GM12878 (cell line): ENCODE measurements around the gene KRTAP5-7. TPM values are rescaled to one million over a fixed set of nuclear protein-coding genes. Genes with fewer than 3 reads are reported as not detected.

Experiments used
- ATAC-seq: fragments of 200-7000 bp; cut with Tn5 transposase; 3 replicates; pipeline ENCODE4 v1.9.1; 2020; ENCODE audit warnings: mild to moderate bottlenecking, moderate library complexity
- BruUV-seq: library from RNA; stranded (reverse); fragments of 400-500 nt; replicated peaks from 2 replicates; lab custom pipeline; 2021; lab: Mats Ljungman, UMichigan
- CTCF ChIA-PET: fragments of 300-600 bp; sonication (Branson Sonifier 250); formaldehyde crosslinking; extraction: SDS; loops from one replicate; lab custom pipeline; 2021; ENCODE audit warnings: inconsistent platforms; lab: Yijun Ruan, JAX
- POLR2A ChIA-PET: fragments of 350-600 bp; formaldehyde crosslinking; extraction: SDS; loops from one replicate; lab custom pipeline; 2021; ENCODE audit warnings: inconsistent platforms; lab: Charles Lee
- RAD21 ChIA-PET: fragments of 300-600 bp; sonication (Branson Sonifier 250); formaldehyde crosslinking; loops from one replicate; lab custom pipeline; 2023; ENCODE audit warnings: antibody characterized with exemption; ENCODE audit not compliant: unreplicated experiment; lab: Charles Lee
- SMC1A ChIA-PET: fragments of 300-600 bp; sonication (Branson Sonifier 250); formaldehyde crosslinking; loops from one replicate; lab custom pipeline; 2023; ENCODE audit not compliant: unreplicated experiment, uncharacterized antibody; lab: Charles Lee
- DNase-seq: peaks from one replicate; pipeline ENCODE4 v3.0.0-alpha.2; 2011; ENCODE audit warnings: low read depth, low spot score
- FAIRE-seq: peaks from 3 replicates; lab custom pipeline; 2011; peaks lifted over from hg19 to GRCh38; lab: Jason Lieb, UNC
- H2AFZ ChIP-seq: 2 replicates; pipeline ENCODE4 v1.6.0; 2011; ENCODE audit warnings: low read depth, low read length, control low read depth; ENCODE audit not compliant: control insufficient read depth
- H3K27ac ChIP-seq: 2 replicates; pipeline ENCODE4 v1.5.1; 2011; ENCODE audit warnings: control low read depth; ENCODE audit not compliant: control insufficient read depth, insufficient read depth
- H3K27me3 ChIP-seq, 2 experiments: replicated peaks in 1 of 2; 2 replicates each; pipeline versions ENCODE4 v1.6.0 to v1.6.1; 2011; ENCODE audit warnings: low read length in 1 of 2; ENCODE audit not compliant: control insufficient read depth in 2 of 2, insufficient read depth in 2 of 2
- H3K36me3 ChIP-seq, 2 experiments: 2 replicates each; pipeline ENCODE4 v1.5.1; 2011; ENCODE audit warnings: low read length in 1 of 2; ENCODE audit not compliant: control insufficient read depth in 2 of 2, insufficient read depth in 2 of 2
- H3K4me1 ChIP-seq: 2 replicates; pipeline ENCODE4 v1.6.1; 2011; ENCODE audit warnings: mild to moderate bottlenecking, low read length, moderate library complexity, mixed read lengths; ENCODE audit not compliant: control insufficient read depth, insufficient read depth
- H3K4me2 ChIP-seq: 2 replicates; pipeline ENCODE4 v1.6.0; 2011; ENCODE audit warnings: control low read depth; ENCODE audit not compliant: control insufficient read depth, insufficient read depth
- H3K4me3 ChIP-seq: fragments of 200-600 bp; sonication (generic); 2 replicates; pipeline ENCODE4 v1.5.1; 2016
- H3K79me2 ChIP-seq: 2 replicates; pipeline ENCODE4 v1.6.0; 2011; ENCODE audit warnings: low read length; ENCODE audit not compliant: control insufficient read depth, insufficient read depth
- H3K9ac ChIP-seq: 2 replicates; pipeline ENCODE4 v1.8.0; 2011; ENCODE audit warnings: low read length, control low read depth, mixed read lengths; ENCODE audit not compliant: control insufficient read depth, insufficient read depth
- H3K9me3 ChIP-seq: replicated peaks from 3 replicates; pipeline ENCODE4 v1.5.1; 2011; ENCODE audit warnings: mild to moderate bottlenecking, low read length; ENCODE audit not compliant: control insufficient read depth, insufficient read depth
- H4K20me1 ChIP-seq: 2 replicates; pipeline ENCODE4 v1.6.0; 2011; ENCODE audit not compliant: control insufficient read depth, insufficient read depth
- EED ChIP-seq: sonication (generic); IDR thresholded peaks from 2 replicates; pipeline ENCODE4 v1.6.1; 2016; ENCODE audit warnings: antibody characterized with exemption, low read depth
- GATAD2B ChIP-seq: fragments of 450-650 bp; conservative IDR thresholded peaks from 2 replicates; pipeline ENCODE4 v1.6.1; 2017; ENCODE audit warnings: low read depth, mild to moderate bottlenecking, moderate library complexity
- NFYA ChIP-seq: IDR thresholded peaks from 2 replicates; pipeline ENCODE4 v1.6.1; 2011; ENCODE audit warnings: low read depth, mild to moderate bottlenecking, low read length, improper control_type of control experiment, borderline replicate concordance
- SUPT20H ChIP-seq: IDR thresholded peaks from 2 replicates; pipeline ENCODE4 v1.6.1; 2011; ENCODE audit warnings: low read depth, mild to moderate bottlenecking, low read length, moderate library complexity, borderline replicate concordance; ENCODE audit not compliant: control insufficient read depth
- ZNF217 ChIP-seq: fragments of 450-650 bp; IDR thresholded peaks from 2 replicates; pipeline ENCODE4 v1.6.1; 2017; ENCODE audit warnings: antibody characterized with exemption, mild to moderate bottlenecking
- WGBS: methylation state at CpG from one replicate; pipeline ENCODE4 v1.1.6; 2016; ENCODE audit warnings: low lambda C conversion rate; ENCODE audit not compliant: insufficient replicate concordance, insufficient coverage; ENCODE audit errors: missing lambda C conversion rate; 5-methylcytosine and 5-hydroxymethylcytosine counted together
- in situ Hi-C: fragments of 300-500 bp; cut with MboI; formaldehyde crosslinking; loops from 9 replicates; pipeline ENCODE4 v1.14.3; 2018; ENCODE audit warnings: mixed read lengths
- intact Hi-C: fragments of 100-400 bp; cut with micrococcal nuclease; formaldehyde crosslinking; loops from one replicate; pipeline ENCODE4 v1.14.2; 2022; ENCODE audit not compliant: unreplicated experiment
- polyA plus RNA-seq, 11 experiments: library from polyadenylated mRNA; depleted of rRNA in 4 of 11; unstranded in 6 of 11; stranded (reverse) in 5 of 11; fragments of >200 nt; fragmentation: Nextera tagmentation in 4 of 11; fragmentation: Illumina TruSeq in 1 of 11; extraction: Ambion mirVana in 4 of 11; extraction: Trizol in 1 of 11; gene quantifications; 1 replicate in 1 of 11; 2 replicates in 10 of 11; pipeline versions ENCODE4 v1.2.1 to v1.2.3, GENCODE V29; 2011 to 2016; ENCODE audit warnings: inconsistent platforms in 2 of 11, missing spikeins in 2 of 11, low read depth in 1 of 11
- total RNA-seq, 4 experiments: library from RNA; depleted of rRNA in 3 of 4; stranded (reverse); fragments of >200 nt in 3 of 4; fragmentation: Illumina TruSeq in 1 of 4; extraction: Trizol in 1 of 4; gene quantifications; 2 replicates each; pipeline versions ENCODE4 v1.2.1 to v1.2.3, GENCODE V29; 2013 to 2021
- TF ChIP-seq, protein P1 (sequence below): IDR thresholded peaks from 2 replicates; pipeline ENCODE4 v1.6.1; 2011; ENCODE audit warnings: borderline replicate concordance, low read depth, mild to moderate bottlenecking, moderate library complexity, mixed read lengths, low read length; ENCODE audit not compliant: insufficient read depth; ENCODE audit errors: extremely low read length
- TF ChIP-seq, protein P2 (sequence below): fragments of 450-650 bp; IDR thresholded peaks from 2 replicates; pipeline ENCODE4 v1.6.1; 2016; ENCODE audit warnings: mild to moderate bottlenecking, moderate library complexity, borderline replicate concordance
- TF ChIP-seq, protein P3 (sequence below): fragments of 450-650 bp; IDR thresholded peaks from 2 replicates; pipeline ENCODE4 v1.6.1; 2018; ENCODE audit warnings: mild to moderate bottlenecking, low read depth, moderate library complexity; ENCODE audit not compliant: partially characterized antibody

The KRTAP5-7 gene
- total and polyA plus RNA-seq, 10 of the 15 experiments (the other 5 are each of a cell fraction or from before 2014, with no cell fraction given), result 0.07 to 0.23 (median 0.19) TPM; not detected in 6

DNA sequence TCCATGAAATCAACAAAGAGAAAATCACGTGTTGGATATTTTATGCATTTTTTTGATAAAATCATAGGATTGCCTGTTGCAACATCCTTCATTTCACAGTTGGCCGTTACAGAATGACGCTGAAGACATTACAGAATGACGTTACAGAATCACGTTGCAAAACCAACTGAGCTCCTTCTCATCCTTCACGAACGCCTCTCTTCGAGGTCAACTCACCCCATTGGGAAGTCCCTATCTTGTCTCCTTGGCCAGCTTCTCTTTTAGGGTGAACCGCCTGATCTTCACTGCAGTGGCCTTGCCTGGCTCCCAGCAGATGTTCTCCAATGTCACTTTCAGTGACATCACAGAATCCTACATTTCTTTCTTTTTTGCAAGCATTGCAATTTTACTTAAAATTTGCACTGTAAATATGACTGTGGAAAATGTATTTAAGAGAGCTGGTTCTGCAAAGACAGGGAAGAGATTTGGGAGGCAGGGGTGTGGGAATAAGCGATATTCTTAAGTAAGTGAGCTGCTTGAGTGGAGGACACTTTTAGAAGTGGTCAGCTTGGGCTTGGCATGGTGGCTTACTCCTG, 5.1 kb downstream of the KRTAP5-7 start:
- ChIA-PET RAD21 (interaction anchor here (1.2 kb wide), 1 partner anchor 10 kb away, joined by 4 read pairs; no protein-coding TSS in a partner anchor), SMC1A (interaction anchor here (0.9 kb wide), 2 partner anchors 15 to 26 kb away, joined by 3 read pairs; no protein-coding TSS in a partner anchor), CTCF (no interaction called here), POLR2A (interaction anchor here (0.7 kb wide), 1 partner anchor 79 kb away, joined by 3 read pairs; the partner anchor contains the start of gene NADSYN1)
- intact Hi-C loops, result no loop called here
- TF ChIP-seq SUPT20H, result no peak
- TF ChIP-seq, protein P1, sequence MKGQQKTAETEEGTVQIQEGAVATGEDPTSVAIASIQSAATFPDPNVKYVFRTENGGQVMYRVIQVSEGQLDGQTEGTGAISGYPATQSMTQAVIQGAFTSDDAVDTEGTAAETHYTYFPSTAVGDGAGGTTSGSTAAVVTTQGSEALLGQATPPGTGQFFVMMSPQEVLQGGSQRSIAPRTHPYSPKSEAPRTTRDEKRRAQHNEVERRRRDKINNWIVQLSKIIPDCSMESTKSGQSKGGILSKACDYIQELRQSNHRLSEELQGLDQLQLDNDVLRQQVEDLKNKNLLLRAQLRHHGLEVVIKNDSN, result no peak
- no peak for TF ChIP-seq EED
- TF ChIP-seq NFYA, result no peak
- TF ChIP-seq, protein P2, sequence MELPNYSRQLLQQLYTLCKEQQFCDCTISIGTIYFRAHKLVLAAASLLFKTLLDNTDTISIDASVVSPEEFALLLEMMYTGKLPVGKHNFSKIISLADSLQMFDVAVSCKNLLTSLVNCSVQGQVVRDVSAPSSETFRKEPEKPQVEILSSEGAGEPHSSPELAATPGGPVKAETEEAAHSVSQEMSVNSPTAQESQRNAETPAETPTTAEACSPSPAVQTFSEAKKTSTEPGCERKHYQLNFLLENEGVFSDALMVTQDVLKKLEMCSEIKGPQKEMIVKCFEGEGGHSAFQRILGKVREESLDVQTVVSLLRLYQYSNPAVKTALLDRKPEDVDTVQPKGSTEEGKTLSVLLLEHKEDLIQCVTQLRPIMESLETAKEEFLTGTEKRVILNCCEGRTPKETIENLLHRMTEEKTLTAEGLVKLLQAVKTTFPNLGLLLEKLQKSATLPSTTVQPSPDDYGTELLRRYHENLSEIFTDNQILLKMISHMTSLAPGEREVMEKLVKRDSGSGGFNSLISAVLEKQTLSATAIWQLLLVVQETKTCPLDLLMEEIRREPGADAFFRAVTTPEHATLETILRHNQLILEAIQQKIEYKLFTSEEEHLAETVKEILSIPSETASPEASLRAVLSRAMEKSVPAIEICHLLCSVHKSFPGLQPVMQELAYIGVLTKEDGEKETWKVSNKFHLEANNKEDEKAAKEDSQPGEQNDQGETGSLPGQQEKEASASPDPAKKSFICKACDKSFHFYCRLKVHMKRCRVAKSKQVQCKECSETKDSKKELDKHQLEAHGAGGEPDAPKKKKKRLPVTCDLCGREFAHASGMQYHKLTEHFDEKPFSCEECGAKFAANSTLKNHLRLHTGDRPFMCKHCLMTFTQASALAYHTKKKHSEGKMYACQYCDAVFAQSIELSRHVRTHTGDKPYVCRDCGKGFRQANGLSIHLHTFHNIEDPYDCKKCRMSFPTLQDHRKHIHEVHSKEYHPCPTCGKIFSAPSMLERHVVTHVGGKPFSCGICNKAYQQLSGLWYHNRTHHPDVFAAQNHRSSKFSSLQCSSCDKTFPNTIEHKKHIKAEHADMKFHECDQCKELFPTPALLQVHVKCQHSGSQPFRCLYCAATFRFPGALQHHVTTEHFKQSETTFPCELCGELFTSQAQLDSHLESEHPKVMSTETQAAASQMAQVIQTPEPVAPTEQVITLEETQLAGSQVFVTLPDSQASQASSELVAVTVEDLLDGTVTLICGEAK, result no peak
- no peak for TF ChIP-seq ZNF217
- TF ChIP-seq GATAD2B, result no peak
- TF ChIP-seq, protein P3, sequence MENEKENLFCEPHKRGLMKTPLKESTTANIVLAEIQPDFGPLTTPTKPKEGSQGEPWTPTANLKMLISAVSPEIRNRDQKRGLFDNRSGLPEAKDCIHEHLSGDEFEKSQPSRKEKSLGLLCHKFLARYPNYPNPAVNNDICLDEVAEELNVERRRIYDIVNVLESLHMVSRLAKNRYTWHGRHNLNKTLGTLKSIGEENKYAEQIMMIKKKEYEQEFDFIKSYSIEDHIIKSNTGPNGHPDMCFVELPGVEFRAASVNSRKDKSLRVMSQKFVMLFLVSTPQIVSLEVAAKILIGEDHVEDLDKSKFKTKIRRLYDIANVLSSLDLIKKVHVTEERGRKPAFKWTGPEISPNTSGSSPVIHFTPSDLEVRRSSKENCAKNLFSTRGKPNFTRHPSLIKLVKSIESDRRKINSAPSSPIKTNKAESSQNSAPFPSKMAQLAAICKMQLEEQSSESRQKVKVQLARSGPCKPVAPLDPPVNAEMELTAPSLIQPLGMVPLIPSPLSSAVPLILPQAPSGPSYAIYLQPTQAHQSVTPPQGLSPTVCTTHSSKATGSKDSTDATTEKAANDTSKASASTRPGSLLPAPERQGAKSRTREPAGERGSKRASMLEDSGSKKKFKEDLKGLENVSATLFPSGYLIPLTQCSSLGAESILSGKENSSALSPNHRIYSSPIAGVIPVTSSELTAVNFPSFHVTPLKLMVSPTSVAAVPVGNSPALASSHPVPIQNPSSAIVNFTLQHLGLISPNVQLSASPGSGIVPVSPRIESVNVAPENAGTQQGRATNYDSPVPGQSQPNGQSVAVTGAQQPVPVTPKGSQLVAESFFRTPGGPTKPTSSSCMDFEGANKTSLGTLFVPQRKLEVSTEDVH, result no peak
- no peaks in the 10 kb centered on the region for H3K36me3 ChIP-seq
- ATAC-seq, result no peak
- H4K20me1 ChIP-seq, result no peaks in the 10 kb centered on the region
- H3K4me2 ChIP-seq, result no peak overlapping the region
- no peak overlapping the region for H2AFZ ChIP-seq
- peaks cover 11% of the 10 kb centered on the region for H3K4me1 ChIP-seq
- in situ Hi-C loops, result no loop called here
- no peaks in the 10 kb centered on the region for H3K79me2 ChIP-seq
- WGBS, result 62% methylated on average over 10 of the region's 10 CpGs
- DNase-seq, result no peak
- FAIRE-seq, result no peak
- H3K4me3 ChIP-seq, result no peak overlapping the region
- no peaks in the 10 kb centered on the region for H3K27me3 ChIP-seq
- H3K9ac ChIP-seq, result no peak overlapping the region
- no TSS peak for BruUV-seq
- H3K27ac ChIP-seq, result no peak overlapping the region
- H3K9me3 ChIP-seq, result no peaks in the 10 kb centered on the region; the same call in 2 of the 3 replicates
